Neural cell (in vitro differentiated cells): ENCODE results near the gene RNF113B. TPM values are rescaled to one million over a fixed set of nuclear protein-coding genes. Genes with fewer than 3 reads are reported as not detected.

Experiments
- H2AFZ ChIP-seq: fragments of 200-600, 300-800 bp; sonication (generic), shearing (Covaris generic); 2 replicates; pipeline ENCODE4 v1.6.0; 2014; ENCODE audit warnings: low read depth, mild to moderate bottlenecking, antibody characterized with exemption, low read length, moderate library complexity
- H3F3A ChIP-seq: fragments of 200-600 bp; shearing (Covaris generic); 2 replicates; pipeline ENCODE4 v1.6.1; 2016; ENCODE audit warnings: mild to moderate bottlenecking, moderate library complexity, mixed read lengths, antibody characterized with exemption, low read length; ENCODE audit not compliant: insufficient read depth, poor library complexity, severe bottlenecking
- H3K27ac ChIP-seq: fragments of 200-600, 300-800 bp; sonication (generic), shearing (Covaris generic); 2 replicates; pipeline ENCODE4 v1.5.1; 2014; ENCODE audit warnings: mild to moderate bottlenecking, low read length, moderate library complexity
- H3K27me3 ChIP-seq: fragments of 300-800, 200-600 bp; sonication (generic), shearing (Covaris generic); 2 replicates; pipeline ENCODE4 v1.6.0; 2014; ENCODE audit warnings: mild to moderate bottlenecking, low read depth, low read length, moderate library complexity; ENCODE audit not compliant: insufficient read depth
- H3K36me3 ChIP-seq: fragments of 300-800, 200-600 bp; sonication (generic), shearing (Covaris generic); 2 replicates; pipeline ENCODE4 v1.5.1; 2014; ENCODE audit warnings: mild to moderate bottlenecking, antibody characterized with exemption, low read length, moderate library complexity; ENCODE audit not compliant: insufficient read depth
- H3K4me2 ChIP-seq: fragments of 300-800, 200-600 bp; sonication (generic), shearing (Covaris generic); 2 replicates; pipeline ENCODE4 v1.6.0; 2014; ENCODE audit warnings: mild to moderate bottlenecking, low read length
- H3K4me3 ChIP-seq: fragments of 300-800, 200-600 bp; sonication (generic), shearing (Covaris generic); 2 replicates; pipeline ENCODE4 v1.5.1; 2014; ENCODE audit warnings: mild to moderate bottlenecking, low read length, moderate library complexity
- H3K79me2 ChIP-seq: fragments of 200-600 bp; shearing (Covaris generic); replicated peaks from 2 replicates; pipeline ENCODE4 v1.6.0; 2014; ENCODE audit warnings: mild to moderate bottlenecking, low read length, moderate library complexity; ENCODE audit not compliant: insufficient read depth
- H3K9ac ChIP-seq: fragments of 300-800, 200-600 bp; sonication (generic), shearing (Covaris generic); 2 replicates; pipeline ENCODE4 v1.6.1; 2016; ENCODE audit warnings: mild to moderate bottlenecking, low read length, mixed read lengths
- H3K9me2 ChIP-seq: fragments of 200-600 bp; shearing (Covaris generic); 2 replicates; pipeline ENCODE4 v1.6.1; 2016; ENCODE audit warnings: mild to moderate bottlenecking, low read length, mixed read lengths; ENCODE audit not compliant: insufficient read depth
- H3K9me3 ChIP-seq: fragments of 200-600, 300-800 bp; sonication (generic), shearing (Covaris generic); 2 replicates; pipeline ENCODE4 v1.6.1; 2016; ENCODE audit warnings: mild to moderate bottlenecking, mixed run types, low read length, moderate library complexity, mixed read lengths
- H4K20me1 ChIP-seq: fragments of 200-600 bp; shearing (Covaris generic); 2 replicates; pipeline ENCODE4 v1.6.1; 2016; ENCODE audit warnings: mild to moderate bottlenecking, mixed run types; ENCODE audit not compliant: insufficient read depth
- EP300 ChIP-seq: fragments of 450-650 bp; conservative IDR thresholded peaks from 2 replicates; pipeline ENCODE4 v1.6.1; 2014; ENCODE audit warnings: antibody characterized with exemption, mild to moderate bottlenecking, moderate library complexity; ENCODE audit not compliant: poor library complexity, severe bottlenecking
- EZH2 ChIP-seq: fragments of 200-600, 300-800 bp; shearing (Covaris generic), sonication (generic); IDR thresholded peaks from 2 replicates; pipeline ENCODE4 v1.6.1; 2014; ENCODE audit warnings: antibody characterized with exemption, low read length, borderline replicate concordance, mild to moderate bottlenecking; ENCODE audit not compliant: insufficient read depth, poor library complexity, severe bottlenecking
- MXI1 ChIP-seq: fragments of 450-650 bp; conservative IDR thresholded peaks from 2 replicates; pipeline ENCODE4 v1.6.1; 2014; ENCODE audit warnings: antibody characterized with exemption, mild to moderate bottlenecking; ENCODE audit not compliant: poor library complexity, severe bottlenecking
- POLR2AphosphoS5 ChIP-seq: IDR thresholded peaks from 2 replicates; pipeline ENCODE4 v1.6.1; 2012
- RAD21 ChIP-seq: fragments of 450-650 bp; conservative IDR thresholded peaks from 2 replicates; pipeline ENCODE4 v1.6.1; 2014; ENCODE audit warnings: antibody characterized with exemption, mild to moderate bottlenecking, moderate library complexity
- SMC3 ChIP-seq: fragments of 450-650 bp; conservative IDR thresholded peaks from 2 replicates; pipeline ENCODE4 v1.6.1; 2014; ENCODE audit warnings: antibody characterized with exemption, mild to moderate bottlenecking, moderate library complexity; ENCODE audit not compliant: poor library complexity
- TAF1 ChIP-seq: IDR thresholded peaks from 2 replicates; pipeline ENCODE4 v1.6.1; 2012; ENCODE audit warnings: low read depth
- polyA plus RNA-seq: library from polyadenylated mRNA; depleted of rRNA; stranded (reverse); fragments of >200 nt; gene quantifications from 2 replicates; pipeline ENCODE4 v1.2.3, GENCODE V29; 2014
- TF ChIP-seq, protein P1 (sequence below): fragments of 450-650 bp; IDR thresholded peaks from 2 replicates; pipeline ENCODE4 v1.5.1; 2014; ENCODE audit warnings: antibody characterized with exemption, mild to moderate bottlenecking, moderate library complexity; ENCODE audit not compliant: poor library complexity, severe bottlenecking
- TF ChIP-seq, protein P2 (sequence below): IDR thresholded peaks from 2 replicates; pipeline ENCODE4 v1.6.1; 2012; ENCODE audit warnings: borderline replicate concordance

RNF113B gene
- polyA plus RNA-seq, 1 donor from 2014 or later: not detected

DNA sequence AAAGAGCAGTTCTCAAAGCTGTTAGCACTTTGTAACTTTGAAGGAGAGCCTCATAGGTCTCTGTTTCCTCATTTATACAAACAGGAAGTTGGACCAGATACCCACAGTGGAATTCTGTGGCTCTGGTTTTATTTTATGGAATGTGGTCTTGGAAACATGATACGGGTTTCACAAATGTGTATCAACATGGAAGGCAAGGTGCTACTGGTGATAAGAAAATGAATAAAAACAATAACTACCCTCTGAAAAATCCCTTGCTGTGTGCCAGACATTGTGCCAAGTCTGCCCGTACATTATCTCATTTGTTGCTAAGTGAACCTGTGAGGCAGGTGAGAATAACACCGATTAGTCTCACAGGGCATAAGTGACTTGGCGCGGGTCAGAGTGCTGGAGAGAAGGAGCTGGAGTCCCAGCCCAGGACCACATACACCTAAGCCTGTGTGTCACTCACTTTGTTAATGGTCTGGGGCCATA, 45.0 kb upstream of the RNF113B start:
- Histone ChIP-seq H3K27ac (no peak overlapping the region), H3K9ac (no peak overlapping the region), H3K4me2 (no peak overlapping the region), H3K79me2 (peaks cover 18% of the 10 kb centered on the region), H3F3A (no peaks in the 10 kb centered on the region), H4K20me1 (no peaks in the 10 kb centered on the region), H2AFZ (no peak overlapping the region), H3K9me3 (no peaks in the 10 kb centered on the region), H3K27me3 (no peaks in the 10 kb centered on the region), H3K9me2 (no peaks in the 10 kb centered on the region), H3K4me3 (no peak overlapping the region), H3K36me3 (no peaks in the 10 kb centered on the region)
- no peak for TF ChIP-seq RAD21
- TF ChIP-seq EP300: no peak
- TF ChIP-seq, protein P1, sequence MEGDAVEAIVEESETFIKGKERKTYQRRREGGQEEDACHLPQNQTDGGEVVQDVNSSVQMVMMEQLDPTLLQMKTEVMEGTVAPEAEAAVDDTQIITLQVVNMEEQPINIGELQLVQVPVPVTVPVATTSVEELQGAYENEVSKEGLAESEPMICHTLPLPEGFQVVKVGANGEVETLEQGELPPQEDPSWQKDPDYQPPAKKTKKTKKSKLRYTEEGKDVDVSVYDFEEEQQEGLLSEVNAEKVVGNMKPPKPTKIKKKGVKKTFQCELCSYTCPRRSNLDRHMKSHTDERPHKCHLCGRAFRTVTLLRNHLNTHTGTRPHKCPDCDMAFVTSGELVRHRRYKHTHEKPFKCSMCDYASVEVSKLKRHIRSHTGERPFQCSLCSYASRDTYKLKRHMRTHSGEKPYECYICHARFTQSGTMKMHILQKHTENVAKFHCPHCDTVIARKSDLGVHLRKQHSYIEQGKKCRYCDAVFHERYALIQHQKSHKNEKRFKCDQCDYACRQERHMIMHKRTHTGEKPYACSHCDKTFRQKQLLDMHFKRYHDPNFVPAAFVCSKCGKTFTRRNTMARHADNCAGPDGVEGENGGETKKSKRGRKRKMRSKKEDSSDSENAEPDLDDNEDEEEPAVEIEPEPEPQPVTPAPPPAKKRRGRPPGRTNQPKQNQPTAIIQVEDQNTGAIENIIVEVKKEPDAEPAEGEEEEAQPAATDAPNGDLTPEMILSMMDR: no peak
- TF ChIP-seq MXI1: no peak
- TF ChIP-seq POLR2AphosphoS5: no peak
- no peak for TF ChIP-seq EZH2
- TF ChIP-seq, protein P2, sequence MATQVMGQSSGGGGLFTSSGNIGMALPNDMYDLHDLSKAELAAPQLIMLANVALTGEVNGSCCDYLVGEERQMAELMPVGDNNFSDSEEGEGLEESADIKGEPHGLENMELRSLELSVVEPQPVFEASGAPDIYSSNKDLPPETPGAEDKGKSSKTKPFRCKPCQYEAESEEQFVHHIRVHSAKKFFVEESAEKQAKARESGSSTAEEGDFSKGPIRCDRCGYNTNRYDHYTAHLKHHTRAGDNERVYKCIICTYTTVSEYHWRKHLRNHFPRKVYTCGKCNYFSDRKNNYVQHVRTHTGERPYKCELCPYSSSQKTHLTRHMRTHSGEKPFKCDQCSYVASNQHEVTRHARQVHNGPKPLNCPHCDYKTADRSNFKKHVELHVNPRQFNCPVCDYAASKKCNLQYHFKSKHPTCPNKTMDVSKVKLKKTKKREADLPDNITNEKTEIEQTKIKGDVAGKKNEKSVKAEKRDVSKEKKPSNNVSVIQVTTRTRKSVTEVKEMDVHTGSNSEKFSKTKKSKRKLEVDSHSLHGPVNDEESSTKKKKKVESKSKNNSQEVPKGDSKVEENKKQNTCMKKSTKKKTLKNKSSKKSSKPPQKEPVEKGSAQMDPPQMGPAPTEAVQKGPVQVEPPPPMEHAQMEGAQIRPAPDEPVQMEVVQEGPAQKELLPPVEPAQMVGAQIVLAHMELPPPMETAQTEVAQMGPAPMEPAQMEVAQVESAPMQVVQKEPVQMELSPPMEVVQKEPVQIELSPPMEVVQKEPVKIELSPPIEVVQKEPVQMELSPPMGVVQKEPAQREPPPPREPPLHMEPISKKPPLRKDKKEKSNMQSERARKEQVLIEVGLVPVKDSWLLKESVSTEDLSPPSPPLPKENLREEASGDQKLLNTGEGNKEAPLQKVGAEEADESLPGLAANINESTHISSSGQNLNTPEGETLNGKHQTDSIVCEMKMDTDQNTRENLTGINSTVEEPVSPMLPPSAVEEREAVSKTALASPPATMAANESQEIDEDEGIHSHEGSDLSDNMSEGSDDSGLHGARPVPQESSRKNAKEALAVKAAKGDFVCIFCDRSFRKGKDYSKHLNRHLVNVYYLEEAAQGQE: no peak
- TF ChIP-seq TAF1: no peak
- no peak for TF ChIP-seq SMC3

DNA sequence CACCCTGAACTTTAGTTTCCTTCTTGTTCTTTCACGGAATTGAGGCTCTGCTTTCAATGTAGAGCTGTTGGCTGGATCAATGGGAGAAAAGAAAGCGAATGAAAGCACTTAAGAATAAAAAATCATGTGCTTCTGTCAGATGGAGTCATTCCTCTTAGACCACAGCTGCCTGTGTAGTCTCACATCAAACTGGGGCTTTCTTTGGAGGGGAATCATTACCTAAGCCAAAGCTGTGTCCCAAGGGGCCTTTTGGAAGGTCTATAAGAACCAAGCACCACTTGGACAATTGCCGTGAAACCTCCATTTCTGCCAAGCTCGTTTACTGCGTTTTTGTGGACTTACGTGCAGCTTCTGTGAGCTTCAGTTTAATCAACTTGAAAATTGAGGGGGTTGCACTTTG, 44.2 kb upstream of the RNF113B start:
- H3K9ac ChIP-seq: no peak overlapping the region
- no peak overlapping the region for H3K4me3 ChIP-seq
- H3F3A ChIP-seq: no peaks in the 10 kb centered on the region
- no peaks in the 10 kb centered on the region for H4K20me1 ChIP-seq
- no peak overlapping the region for H3K4me2 ChIP-seq
- H3K27ac ChIP-seq: no peak overlapping the region
- H3K36me3 ChIP-seq: no peaks in the 10 kb centered on the region
- H3K9me3 ChIP-seq: no peaks in the 10 kb centered on the region
- H3K79me2 ChIP-seq: peaks cover 18% of the 10 kb centered on the region
- H3K27me3 ChIP-seq: no peaks in the 10 kb centered on the region
- no peak overlapping the region for H2AFZ ChIP-seq
- TF ChIP-seq EP300: no peak
- TF ChIP-seq MXI1: no peak
- TF ChIP-seq RAD21: no peak
- no peak for TF ChIP-seq TAF1
- TF ChIP-seq, protein P1: no peak
- no peak for TF ChIP-seq EZH2
- no peaks in the 10 kb centered on the region for H3K9me2 ChIP-seq
